SK-N-SH treated with all-trans-retinoic acid at 6 μM for 48 hours (cell line): ENCODE data around the gene LANCL3.

Source experiments
- ATAC-seq: fragments of 200-7000 bp; cut with Tn5 transposase; 3 replicates; pipeline ENCODE4 v1.9.1; 2020; ENCODE audit warnings: mild to moderate bottlenecking, moderate library complexity
- ARNTL ChIP-seq: fragments of 450-650 bp; formaldehyde crosslinking; IDR thresholded peaks from 2 replicates; pipeline ENCODE4 v1.5.0; 2020; ENCODE audit warnings: low read depth, mild to moderate bottlenecking, moderate library complexity, borderline replicate concordance
- CREB5 ChIP-seq: fragments of 250-450 bp; sonication (Bioruptor Pico); IDR thresholded peaks from 2 replicates; pipeline ENCODE4 v1.5.1; 2020; ENCODE audit warnings: low read depth, mild to moderate bottlenecking, moderate library complexity
- CSDC2 ChIP-seq: fragments of 250-450 bp; sonication (Bioruptor Pico); IDR thresholded peaks from 2 replicates; pipeline ENCODE4 v1.5.0; 2020; ENCODE audit warnings: mild to moderate bottlenecking, moderate library complexity
- CSRNP3 ChIP-seq: fragments of 250-450 bp; sonication (Bioruptor Pico); IDR thresholded peaks from 2 replicates; pipeline ENCODE4 v1.5.1; 2021; ENCODE audit warnings: mild to moderate bottlenecking, moderate library complexity
- ESRRG ChIP-seq: fragments of 250-450 bp; sonication (Bioruptor Pico); IDR thresholded peaks from 2 replicates; pipeline ENCODE4 v1.6.1; 2021; ENCODE audit warnings: mild to moderate bottlenecking
- ISL1 ChIP-seq: fragments of 250-450 bp; sonication (Bioruptor Pico); IDR thresholded peaks from 2 replicates; pipeline ENCODE4 v2.1.2; 2022; ENCODE audit warnings: mild to moderate bottlenecking, moderate library complexity
- OSR1 ChIP-seq: fragments of 250-450 bp; sonication (Bioruptor Pico); IDR thresholded peaks from 2 replicates; pipeline ENCODE4 v1.8.0; 2022; ENCODE audit warnings: moderate library complexity, mild to moderate bottlenecking, inconsistent platforms
- POU6F1 ChIP-seq: fragments of 250-450 bp; sonication (Bioruptor Pico); IDR thresholded peaks from 2 replicates; pipeline ENCODE4 v1.8.0; 2021; ENCODE audit warnings: low read depth, mild to moderate bottlenecking, moderate library complexity, borderline replicate concordance
- PPARA ChIP-seq: fragments of 250-450 bp; sonication (Bioruptor Pico); IDR thresholded peaks from 2 replicates; pipeline ENCODE4 v1.5.0; 2020; ENCODE audit warnings: mild to moderate bottlenecking, borderline replicate concordance
- RARB ChIP-seq: fragments of 250-450 bp; sonication (Bioruptor Pico); IDR thresholded peaks from 2 replicates; pipeline ENCODE4 v1.8.0; 2021; ENCODE audit warnings: mild to moderate bottlenecking, moderate library complexity
- SNAI2 ChIP-seq: fragments of 250-450 bp; sonication (Bioruptor Pico); IDR thresholded peaks from 2 replicates; pipeline ENCODE4 v1.5.0; 2020; ENCODE audit warnings: mild to moderate bottlenecking, moderate library complexity
- TCF4 ChIP-seq: fragments of 250-450 bp; sonication (Bioruptor Pico); IDR thresholded peaks from 2 replicates; pipeline ENCODE4 v1.8.0; 2021; ENCODE audit warnings: mild to moderate bottlenecking, moderate library complexity, borderline replicate concordance
- TOX ChIP-seq: fragments of 250-450 bp; sonication (Bioruptor Pico); IDR thresholded peaks from 2 replicates; pipeline ENCODE4 v1.8.0; 2021; ENCODE audit warnings: mild to moderate bottlenecking, moderate library complexity, borderline replicate concordance
- ZFP3 ChIP-seq: fragments of 250-450 bp; sonication (Bioruptor Pico); IDR thresholded peaks from 2 replicates; pipeline ENCODE4 v1.5.0; 2020; ENCODE audit warnings: mild to moderate bottlenecking, moderate library complexity
- ZFP30 ChIP-seq: fragments of 450-650 bp; formaldehyde crosslinking; IDR thresholded peaks from 2 replicates; pipeline ENCODE4 v1.5.0; 2022; ENCODE audit warnings: mild to moderate bottlenecking, moderate library complexity
- ZNF565 ChIP-seq: fragments of 450-650 bp; formaldehyde crosslinking; conservative IDR thresholded peaks from 2 replicates; pipeline ENCODE4 v1.5.0; 2020; ENCODE audit warnings: low read depth, mild to moderate bottlenecking, moderate library complexity
- ZNF70 ChIP-seq: fragments of 450-650 bp; formaldehyde crosslinking; IDR thresholded peaks from 2 replicates; pipeline ENCODE4 v1.5.0; 2020; ENCODE audit warnings: mild to moderate bottlenecking, moderate library complexity
- ZNF8 ChIP-seq: fragments of 450-650 bp; formaldehyde crosslinking; IDR thresholded peaks from 2 replicates; pipeline ENCODE4 v1.5.0; 2020; ENCODE audit warnings: mild to moderate bottlenecking, moderate library complexity
- TF ChIP-seq, protein P1 (sequence below): fragments of 250-450 bp; sonication (Bioruptor Pico); IDR thresholded peaks from 2 replicates; pipeline ENCODE4 v1.5.0; 2020; ENCODE audit warnings: mild to moderate bottlenecking, moderate library complexity

The LANCL3 gene

DNA sequence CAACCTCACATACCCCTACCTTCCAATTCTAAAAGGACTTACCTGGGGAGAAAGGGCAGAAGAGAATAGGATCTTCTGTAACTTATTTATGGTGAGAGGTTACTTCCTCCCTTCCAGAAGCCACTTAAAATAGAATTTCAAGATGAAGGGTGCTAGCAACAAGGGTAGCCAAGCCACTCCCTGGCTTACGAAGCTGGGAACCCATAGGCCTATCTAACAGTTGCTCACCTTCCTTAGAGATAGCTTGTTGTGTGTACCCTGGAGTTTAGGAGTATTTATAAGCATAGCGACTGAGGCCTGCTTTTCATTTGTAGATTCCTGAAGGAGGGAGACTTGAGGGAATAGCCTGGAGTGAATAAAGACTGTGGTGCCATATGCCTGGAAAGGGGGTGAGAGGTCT is 143.0 kb downstream of the LANCL3 start (continued):
- TF ChIP-seq CSRNP3 (no peak), TOX (CRISPR knock-in tag) (no peak), CREB5 (no peak), POU6F1 (CRISPR knock-in tag) (no peak), RARB (CRISPR knock-in tag) (no peak), ISL1 (CRISPR knock-in tag) (no peak), TCF4 (CRISPR knock-in tag) (no peak), ZFP3 (CRISPR knock-in tag) (no peak), SNAI2 (CRISPR knock-in tag) (no peak), ESRRG (CRISPR knock-in tag) (no peak), ARNTL (no peak)

DNA sequence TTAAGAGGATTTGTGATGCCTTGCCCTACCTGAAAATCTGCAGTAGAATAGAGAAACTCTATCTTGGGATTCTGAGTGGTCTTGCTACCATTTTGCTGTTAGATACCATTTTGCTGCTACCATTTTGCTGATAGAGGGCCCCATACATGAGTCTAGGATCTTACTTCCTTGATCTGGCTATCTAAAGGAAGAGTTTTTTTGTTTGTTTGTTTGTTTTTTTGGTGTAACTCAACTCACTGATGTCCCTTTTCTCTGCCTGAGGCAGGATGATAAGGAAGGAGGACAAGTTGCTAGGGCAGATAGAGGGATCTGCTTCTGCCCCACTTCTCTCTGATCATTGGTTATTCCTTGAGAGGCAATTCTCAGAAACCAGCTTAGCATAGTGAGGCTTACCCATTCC is 145.1 kb downstream of the LANCL3 start:
- TF ChIP-seq TCF4 (CRISPR knock-in tag), result no peak
- TF ChIP-seq ZNF70 (CRISPR knock-in tag), result no peak
- TF ChIP-seq ZFP3 (CRISPR knock-in tag), result no peak
- TF ChIP-seq, all 23 proteins: peak for 0
- ATAC-seq, result no peak

DNA sequence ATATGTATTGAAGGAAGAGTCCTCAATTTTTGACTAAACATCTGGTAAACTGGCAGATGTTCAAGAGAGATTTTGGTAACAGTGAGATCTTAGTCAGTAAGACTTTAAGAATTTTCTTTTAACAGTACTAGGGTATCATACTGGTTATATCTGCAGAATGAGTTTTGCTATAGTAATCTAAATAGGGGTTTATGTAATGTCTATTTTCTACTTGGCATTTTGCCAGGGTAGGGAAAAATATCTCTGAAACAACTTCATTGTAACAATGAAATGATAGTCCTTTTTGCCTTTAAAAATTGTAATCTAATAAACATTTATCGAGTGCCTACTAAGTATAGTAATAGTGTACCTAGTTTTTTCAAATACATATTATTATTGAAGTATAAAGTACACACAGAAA is 146.2 kb downstream of the LANCL3 start:
- TF ChIP-seq PPARA (CRISPR knock-in tag) (no peak), TCF4 (CRISPR knock-in tag) (no peak), ZNF565 (CRISPR knock-in tag) (no peak)
- ATAC-seq, result no peak

DNA sequence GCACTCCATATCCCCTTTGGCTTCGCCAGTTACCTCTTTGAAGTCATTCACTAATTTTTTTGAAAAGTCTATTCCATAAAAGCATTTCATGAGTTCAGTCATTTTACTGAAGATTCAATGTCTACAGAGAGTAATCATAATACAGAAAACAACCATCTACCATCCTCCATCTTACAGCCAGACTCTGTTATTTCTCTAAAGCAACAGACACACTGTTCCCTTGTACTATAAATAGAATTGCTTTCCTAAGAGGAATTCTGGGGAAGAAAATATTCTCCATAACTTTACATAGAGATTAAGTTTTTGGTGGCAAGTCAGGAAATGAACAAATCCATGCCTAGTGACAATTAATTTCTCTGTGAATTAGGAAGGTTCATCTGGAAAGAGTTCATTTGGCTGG is 151.1 kb downstream of the LANCL3 start:
- ATAC-seq, result no peak

More for the DNA sequence above, 151.1 kb downstream of the LANCL3 start:
- TF ChIP-seq ARNTL (no peak), TCF4 (CRISPR knock-in tag) (no peak), ZNF565 (CRISPR knock-in tag) (no peak), CSRNP3 (no peak), SNAI2 (CRISPR knock-in tag) (no peak), CSDC2 (CRISPR knock-in tag) (no peak), ZFP30 (no peak), PPARA (CRISPR knock-in tag) (no peak), ZFP3 (CRISPR knock-in tag) (no peak), ESRRG (CRISPR knock-in tag) (no peak), ZNF8 (CRISPR knock-in tag) (no peak), CREB5 (no peak), POU6F1 (CRISPR knock-in tag) (no peak), ISL1 (CRISPR knock-in tag) (no peak), OSR1 (CRISPR knock-in tag) (no peak)
- TF ChIP-seq, protein P1, sequence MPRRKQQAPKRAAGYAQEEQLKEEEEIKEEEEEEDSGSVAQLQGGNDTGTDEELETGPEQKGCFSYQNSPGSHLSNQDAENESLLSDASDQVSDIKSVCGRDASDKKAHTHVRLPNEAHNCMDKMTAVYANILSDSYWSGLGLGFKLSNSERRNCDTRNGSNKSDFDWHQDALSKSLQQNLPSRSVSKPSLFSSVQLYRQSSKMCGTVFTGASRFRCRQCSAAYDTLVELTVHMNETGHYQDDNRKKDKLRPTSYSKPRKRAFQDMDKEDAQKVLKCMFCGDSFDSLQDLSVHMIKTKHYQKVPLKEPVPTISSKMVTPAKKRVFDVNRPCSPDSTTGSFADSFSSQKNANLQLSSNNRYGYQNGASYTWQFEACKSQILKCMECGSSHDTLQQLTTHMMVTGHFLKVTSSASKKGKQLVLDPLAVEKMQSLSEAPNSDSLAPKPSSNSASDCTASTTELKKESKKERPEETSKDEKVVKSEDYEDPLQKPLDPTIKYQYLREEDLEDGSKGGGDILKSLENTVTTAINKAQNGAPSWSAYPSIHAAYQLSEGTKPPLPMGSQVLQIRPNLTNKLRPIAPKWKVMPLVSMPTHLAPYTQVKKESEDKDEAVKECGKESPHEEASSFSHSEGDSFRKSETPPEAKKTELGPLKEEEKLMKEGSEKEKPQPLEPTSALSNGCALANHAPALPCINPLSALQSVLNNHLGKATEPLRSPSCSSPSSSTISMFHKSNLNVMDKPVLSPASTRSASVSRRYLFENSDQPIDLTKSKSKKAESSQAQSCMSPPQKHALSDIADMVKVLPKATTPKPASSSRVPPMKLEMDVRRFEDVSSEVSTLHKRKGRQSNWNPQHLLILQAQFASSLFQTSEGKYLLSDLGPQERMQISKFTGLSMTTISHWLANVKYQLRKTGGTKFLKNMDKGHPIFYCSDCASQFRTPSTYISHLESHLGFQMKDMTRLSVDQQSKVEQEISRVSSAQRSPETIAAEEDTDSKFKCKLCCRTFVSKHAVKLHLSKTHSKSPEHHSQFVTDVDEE, result no peak
